GM13976 (cell line): ENCODE measurements around the gene AZIN2.

Source experiments
- DNase-seq: peaks from one replicate; pipeline ENCODE4 v3.0.0; 2012; ENCODE audit warnings: low spot score
- CTCF ChIP-seq: IDR thresholded peaks from 2 replicates; pipeline ENCODE4 v1.5.1; 2012; ENCODE audit warnings: borderline replicate concordance, mild to moderate bottlenecking; ENCODE audit not compliant: insufficient read depth; ENCODE audit errors: extremely low read depth, missing control alignments, control extremely low read depth
- in situ Hi-C: fragments of 300-500 bp; cut with MboI; formaldehyde crosslinking; loops from one replicate; pipeline ENCODE4 v1.12.0; 2022; ENCODE audit warnings: low sequenced_read_pairs, mixed read lengths, inconsistent platforms; ENCODE audit not compliant: unreplicated experiment

Gene AZIN2

GRCh38 chr1:33047839-33048305, 33.1 kb upstream of the AZIN2 start:
- no peak for TF ChIP-seq CTCF
- no peak for DNase-seq
- in situ Hi-C loops, result no loop called here

GRCh38 chr1:33048426-33048825, 32.5 kb upstream of the AZIN2 start:
- no peak for DNase-seq
- no peak for TF ChIP-seq CTCF
- in situ Hi-C loops, result no loop called here

- TF ChIP-seq CTCF, result no peak
- in situ Hi-C loops, result no loop called here
- no peak for DNase-seq
Observed at GRCh38 chr1:33049371-33049770, 31.6 kb upstream of the AZIN2 start.

GRCh38 chr1:33050221-33051076, 30.5 kb upstream of the AZIN2 start:
- no peak for TF ChIP-seq CTCF
- no peak for DNase-seq
- in situ Hi-C loops, result no loop called here

DNA sequence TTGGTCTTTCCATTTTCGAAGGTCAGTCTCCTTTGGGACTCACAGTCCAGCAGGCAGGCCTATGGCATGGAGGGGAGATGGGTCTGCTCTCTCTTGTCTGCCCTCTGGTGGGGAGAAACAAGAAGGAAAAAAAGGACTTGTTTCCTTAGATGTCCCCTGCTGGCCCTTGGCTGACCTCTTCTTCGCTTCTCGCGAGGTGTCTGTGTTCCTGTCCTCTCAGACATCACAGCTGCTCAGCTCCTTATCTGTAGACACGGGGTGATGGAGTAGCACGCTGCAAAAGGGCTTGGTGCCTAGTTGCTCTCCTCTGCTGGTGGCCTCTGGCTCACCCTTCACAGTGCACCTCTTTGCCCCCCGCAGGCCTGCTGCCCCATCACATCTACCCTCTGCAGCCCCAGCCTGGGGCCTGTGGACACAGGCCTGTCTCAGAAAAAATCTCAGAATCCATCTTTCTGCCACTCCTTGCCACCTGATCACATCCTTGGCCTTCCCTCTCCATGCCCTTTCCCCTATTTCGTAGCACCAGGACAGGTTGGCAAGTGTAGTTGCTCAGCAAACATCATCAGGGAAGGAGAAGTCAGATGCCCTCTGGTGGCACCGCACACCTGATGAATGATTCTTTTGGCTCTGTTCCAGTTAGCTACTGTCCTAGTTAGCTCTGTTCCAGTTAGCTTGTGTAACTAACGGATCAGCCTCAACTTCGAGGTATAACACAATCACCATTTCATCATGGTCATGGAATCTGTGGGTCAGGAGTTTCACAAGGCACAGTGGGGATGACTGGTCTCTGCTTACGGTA, 25.5 kb upstream of the AZIN2 start:
- DNase-seq, result peak; percentile 74
- in situ Hi-C loops, result no loop called here
- TF ChIP-seq CTCF, result peak; percentile 69

DNA sequence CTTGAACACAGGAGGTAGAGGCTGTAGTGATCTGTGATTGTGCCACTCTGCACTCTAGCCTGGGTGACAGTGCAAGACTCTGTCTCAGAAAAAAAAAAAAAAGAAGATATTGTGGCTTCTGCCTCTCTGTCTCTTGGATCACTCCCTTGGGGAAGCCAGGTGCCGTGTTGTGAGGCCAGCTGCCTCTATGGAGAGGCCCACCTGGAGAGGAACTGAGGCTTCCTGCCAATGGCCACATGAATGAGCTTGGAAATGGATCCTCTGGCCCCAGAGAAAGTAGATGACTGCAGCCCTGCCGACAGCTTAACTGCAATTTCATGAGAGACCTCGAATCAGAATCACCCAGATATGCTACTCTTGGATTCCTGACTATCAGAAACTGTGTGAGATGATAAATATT, 24.5 kb upstream of the AZIN2 start:
- no peak for DNase-seq
- in situ Hi-C loops, result no loop called here
- no peak for TF ChIP-seq CTCF
